Stomach (tissue), 4 donors: ENCODE results near the gene ARHGEF39.
A peak's percentile ranks its signal among the peaks of the same experiment; 100 is the strongest.

ENCODE experiments used
- CTCF ChIP-seq, 7 experiments: fragments of 450-650 bp in 4 of 7; fragments of 200-600 bp in 3 of 7; sonication (generic) in 3 of 7; IDR thresholded peaks; one replicate each; pipeline ENCODE4 v1.5.1; 2016 to 2019; ENCODE audit warnings: antibody characterized with exemption in 7 of 7, control low read depth in 2 of 7, mild to moderate bottlenecking in 1 of 7
- EP300 ChIP-seq: sonication (generic); formaldehyde crosslinking; IDR thresholded peaks from one replicate; pipeline ENCODE4 v1.6.1; 2017; ENCODE audit warnings: antibody characterized with exemption
- POLR2A ChIP-seq, 4 donors: fragments of 450-650 bp; IDR thresholded peaks; one replicate each; pipeline ENCODE4 v1.6.1; 2016; ENCODE audit warnings: antibody characterized with exemption in 4 of 4, control low read depth in 2 of 4, mild to moderate bottlenecking in 1 of 4, moderate library complexity in 1 of 4
- POLR2AphosphoS5 ChIP-seq, 3 donors: sonication (generic); formaldehyde crosslinking; IDR thresholded peaks; one replicate each; pipeline ENCODE4 v1.6.1; 2016; ENCODE audit warnings: antibody characterized with exemption in 3 of 3

GRCh38 chr9:35686222-35687203 lies 21.5 kb upstream of the ARHGEF39 start:
- TF ChIP-seq POLR2A (IDR thresholded peaks at IDR 0.05) (no peak), CTCF (IDR thresholded peaks at IDR 0.05) (no peak), EP300 (no peak), POLR2AphosphoS5 (IDR thresholded peaks at IDR 0.05) (peak in 2 of 3 donors; percentile 2 to 28)
